GM18511 (cell line): Measurements from ENCODE around the gene MXD4.

ENCODE experiments used
- ATAC-seq: cut with Tn5 transposase; IDR thresholded peaks from one replicate; pipeline ENCODE4 v1.9.1; 2021; ENCODE audit warnings: mild to moderate bottlenecking, moderate library complexity; ENCODE audit not compliant: unreplicated experiment

MXD4 gene

DNA sequence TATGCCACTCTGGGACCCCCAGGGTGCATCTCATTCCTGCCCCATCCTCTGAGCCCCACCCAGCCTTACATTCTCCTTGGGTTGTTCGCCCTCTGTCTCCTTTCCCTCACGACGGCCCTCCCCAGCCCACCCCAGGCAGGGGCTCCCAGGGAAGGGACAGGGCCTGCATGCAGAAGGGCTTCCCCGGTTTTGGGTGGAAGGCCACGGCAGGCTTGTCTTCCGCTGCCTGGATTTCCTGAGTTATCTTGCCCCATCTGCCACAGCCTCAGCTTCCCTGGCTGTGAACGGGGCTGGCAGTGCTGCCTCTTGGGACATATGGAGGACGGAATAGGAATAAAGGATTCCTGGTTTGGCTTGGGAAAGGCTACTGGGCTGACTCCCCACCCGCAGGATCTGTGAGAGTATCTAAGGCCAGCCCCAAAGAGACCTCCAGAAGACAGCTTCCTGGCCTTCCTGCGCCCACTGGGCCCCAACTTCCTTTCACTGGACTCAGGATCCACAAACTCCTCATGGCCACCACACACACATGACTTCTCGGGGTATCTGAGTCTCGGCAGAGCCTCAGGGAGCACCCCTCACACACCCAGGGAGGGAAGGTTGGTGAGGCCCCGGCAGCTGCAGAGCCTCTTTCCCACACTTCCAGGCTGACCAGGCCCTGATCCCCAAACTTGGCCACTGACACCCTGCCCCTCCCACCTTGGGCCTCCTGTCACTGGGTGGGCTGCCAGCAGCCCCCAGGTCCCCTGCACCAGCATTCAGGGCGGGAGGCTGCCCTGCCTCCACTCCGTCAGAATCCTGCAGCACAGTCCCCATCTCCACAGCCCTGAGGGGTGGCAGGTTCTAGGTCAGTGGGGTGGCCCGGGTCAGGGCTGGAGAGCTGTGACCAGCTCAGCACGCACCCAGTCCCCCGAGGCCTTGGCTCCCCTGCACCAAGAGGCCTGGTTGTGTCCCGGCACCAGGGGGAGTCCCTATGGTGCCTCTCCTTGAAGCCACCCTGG lies 3.5 kb upstream of the MXD4 start:
- no peak for ATAC-seq

DNA sequence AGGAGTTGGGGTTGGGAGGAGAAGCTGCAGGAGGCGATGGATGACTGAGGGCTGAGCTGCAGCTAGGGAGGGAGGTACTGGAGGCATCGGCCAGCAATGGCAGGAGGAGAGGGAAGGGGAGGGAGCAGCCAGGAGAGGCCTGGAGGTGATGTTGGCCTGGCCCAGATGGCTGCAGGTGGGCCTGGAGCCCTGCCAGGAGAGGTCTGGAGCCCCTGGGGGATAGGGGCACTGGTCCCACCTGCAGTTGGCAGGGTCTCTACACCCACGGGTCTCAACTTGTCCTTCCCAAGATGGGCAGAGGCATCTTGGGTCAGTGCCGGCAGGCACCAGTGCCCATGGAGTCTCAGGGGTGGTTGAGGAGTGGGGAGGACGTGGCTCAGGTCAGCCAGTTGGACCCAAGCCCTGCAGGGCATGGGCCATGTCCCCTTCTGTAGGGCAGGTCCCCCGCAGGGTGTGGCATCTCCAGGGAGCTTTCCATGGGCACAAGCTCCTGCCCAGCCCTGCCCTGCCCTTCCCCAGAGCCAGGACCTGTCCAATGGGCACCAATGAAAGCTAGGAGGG lies 2.7 kb upstream of the MXD4 start:
- no peak for ATAC-seq

DNA sequence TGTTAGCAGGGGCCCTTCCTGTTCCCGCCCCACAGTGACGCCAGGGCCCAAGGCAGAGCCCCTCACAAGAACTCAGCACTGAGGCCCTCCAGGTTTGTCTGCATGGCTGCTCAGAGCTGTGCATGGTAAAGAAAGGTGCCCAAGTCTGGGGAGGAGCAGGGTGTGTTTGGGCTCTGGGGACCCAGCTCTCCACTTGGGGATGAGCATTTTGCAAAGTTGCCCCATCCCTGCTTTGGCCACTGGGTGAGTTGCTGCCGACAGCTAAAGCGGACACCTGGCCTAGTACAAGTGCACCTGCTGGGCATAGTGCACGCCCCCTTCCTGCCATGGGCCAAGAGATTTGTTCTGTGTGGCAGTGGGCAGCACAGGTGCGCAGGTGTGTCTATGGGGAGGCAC lies 2.0 kb upstream of the MXD4 start:
- no peak for ATAC-seq

GRCh38 chr4:2262944-2263250 lies 988 bp upstream of the MXD4 start:
- ATAC-seq = no peak

DNA sequence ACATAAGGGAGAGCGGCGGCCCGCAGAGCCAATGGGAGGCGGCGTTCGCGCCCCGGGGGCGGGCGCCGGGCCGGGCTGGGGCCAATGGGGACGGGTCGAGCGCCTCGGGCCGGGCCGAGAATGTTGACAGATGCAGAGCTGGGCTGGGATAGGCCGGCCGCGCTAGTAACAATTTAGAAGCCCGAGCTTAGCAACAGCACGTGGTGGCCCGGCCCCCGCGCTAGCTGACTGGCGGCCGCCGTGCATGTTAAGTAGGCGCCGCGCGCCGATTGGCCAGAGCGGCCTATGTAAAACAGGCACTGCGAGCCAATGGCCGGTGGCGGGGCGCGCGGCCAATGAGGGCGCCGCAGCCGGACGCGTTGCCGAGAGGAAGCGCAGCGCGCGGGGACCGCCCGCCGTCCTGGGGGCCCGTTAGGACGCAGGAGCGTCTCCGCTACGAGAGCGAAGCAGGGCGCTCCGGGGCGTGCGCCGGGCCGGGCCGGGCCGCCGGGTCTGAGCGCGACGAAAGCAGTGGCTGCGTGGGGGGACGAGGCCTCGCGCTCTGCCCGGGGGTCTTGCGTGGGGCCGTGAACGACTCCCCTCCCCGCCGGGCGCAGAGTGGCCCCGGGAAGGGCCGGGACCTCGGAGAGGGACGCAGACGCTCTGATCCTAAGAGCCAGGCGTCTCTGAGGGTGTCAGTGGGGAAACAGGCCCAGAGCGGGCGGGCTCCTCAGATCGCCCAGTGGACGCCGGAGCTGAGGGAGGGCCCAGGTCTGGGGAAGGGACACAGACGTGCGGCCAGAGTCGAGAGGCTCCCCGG lies 435 bp upstream of the MXD4 start:
- ATAC-seq = peak; percentile 95

- ATAC-seq = peak; percentile 29
Measured at GRCh38 chr4:2261110-2261852, 628 bp downstream of the MXD4 start.

DNA sequence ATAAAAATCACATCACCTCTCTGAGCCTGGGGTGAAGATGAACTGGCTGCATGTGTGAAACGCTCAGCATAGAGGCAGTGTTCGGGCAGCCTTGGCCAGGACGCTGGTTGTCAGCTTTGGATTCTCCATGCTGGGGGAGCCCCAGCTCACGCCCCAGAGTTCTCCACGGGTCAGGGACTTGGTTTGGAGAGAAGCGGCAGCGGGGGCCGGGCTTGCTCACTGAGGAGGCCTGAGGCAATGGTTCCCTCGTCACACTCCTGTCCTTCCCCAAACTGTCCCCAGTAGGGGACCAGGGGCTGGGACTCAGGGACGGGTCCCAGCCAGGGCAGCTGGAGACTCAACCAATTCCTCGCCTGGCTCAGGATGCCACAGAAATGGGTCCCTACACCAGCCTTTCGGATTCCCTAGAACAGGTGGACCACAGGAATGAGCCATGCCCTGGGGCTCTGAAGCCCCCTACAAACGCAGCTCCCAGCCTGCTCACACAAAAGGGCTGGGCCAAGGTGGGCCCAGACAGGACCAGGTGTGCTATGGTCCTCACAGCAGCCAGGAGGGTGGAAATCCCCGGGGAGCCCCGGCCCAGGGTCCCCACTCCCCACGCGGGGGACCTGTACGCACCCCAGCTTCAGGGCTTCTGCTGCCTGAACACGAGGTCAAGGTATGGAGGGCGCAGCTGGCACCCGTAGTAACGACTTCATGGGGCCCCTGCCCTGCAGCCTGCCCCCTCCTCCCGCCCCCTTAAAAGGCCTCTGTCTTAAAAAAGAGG lies 1.4 kb downstream of the MXD4 start:
- ATAC-seq = no peak

DNA sequence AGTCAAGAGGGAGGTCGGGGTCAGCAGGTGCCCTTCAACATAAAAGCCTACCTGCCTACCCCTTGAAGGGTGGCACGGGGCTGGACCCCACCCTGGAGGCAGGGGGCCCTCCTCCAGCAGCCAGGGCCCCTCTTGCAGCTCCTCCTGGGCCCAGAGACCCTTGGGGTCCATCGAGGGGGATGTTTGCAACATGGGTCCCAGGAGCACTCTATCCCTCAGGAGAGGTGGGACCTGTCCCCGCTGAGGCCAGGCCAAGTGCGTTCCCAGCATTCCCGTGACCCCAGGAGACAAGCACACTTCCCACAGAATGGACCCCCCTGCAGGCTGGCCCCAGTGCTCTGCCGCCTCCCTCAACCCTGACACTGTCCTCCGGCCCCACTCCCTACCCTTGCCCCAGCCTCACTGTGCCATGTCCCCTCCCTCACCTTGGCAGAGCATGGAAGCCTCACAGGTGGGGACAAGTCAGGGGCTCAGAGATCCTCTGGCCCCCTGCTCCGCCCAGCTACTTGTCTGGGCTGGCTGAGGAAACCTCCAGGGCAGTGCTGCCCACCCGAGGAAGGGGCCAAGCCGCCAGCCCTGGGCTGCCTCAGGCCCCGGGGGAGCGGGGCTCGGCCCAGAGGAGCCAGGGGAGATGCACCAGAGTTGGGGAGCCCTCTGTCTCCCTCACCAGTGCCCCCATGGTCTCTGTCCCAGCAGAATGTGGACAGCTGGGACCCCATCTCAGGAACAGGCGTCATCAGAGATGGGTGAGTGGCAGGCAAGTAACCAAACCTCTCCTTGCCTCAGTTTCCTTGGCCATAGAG lies 2.2 kb downstream of the MXD4 start:
- ATAC-seq = no peak

GRCh38 chr4:2259036-2259540 lies 2.8 kb downstream of the MXD4 start:
- no peak for ATAC-seq

DNA sequence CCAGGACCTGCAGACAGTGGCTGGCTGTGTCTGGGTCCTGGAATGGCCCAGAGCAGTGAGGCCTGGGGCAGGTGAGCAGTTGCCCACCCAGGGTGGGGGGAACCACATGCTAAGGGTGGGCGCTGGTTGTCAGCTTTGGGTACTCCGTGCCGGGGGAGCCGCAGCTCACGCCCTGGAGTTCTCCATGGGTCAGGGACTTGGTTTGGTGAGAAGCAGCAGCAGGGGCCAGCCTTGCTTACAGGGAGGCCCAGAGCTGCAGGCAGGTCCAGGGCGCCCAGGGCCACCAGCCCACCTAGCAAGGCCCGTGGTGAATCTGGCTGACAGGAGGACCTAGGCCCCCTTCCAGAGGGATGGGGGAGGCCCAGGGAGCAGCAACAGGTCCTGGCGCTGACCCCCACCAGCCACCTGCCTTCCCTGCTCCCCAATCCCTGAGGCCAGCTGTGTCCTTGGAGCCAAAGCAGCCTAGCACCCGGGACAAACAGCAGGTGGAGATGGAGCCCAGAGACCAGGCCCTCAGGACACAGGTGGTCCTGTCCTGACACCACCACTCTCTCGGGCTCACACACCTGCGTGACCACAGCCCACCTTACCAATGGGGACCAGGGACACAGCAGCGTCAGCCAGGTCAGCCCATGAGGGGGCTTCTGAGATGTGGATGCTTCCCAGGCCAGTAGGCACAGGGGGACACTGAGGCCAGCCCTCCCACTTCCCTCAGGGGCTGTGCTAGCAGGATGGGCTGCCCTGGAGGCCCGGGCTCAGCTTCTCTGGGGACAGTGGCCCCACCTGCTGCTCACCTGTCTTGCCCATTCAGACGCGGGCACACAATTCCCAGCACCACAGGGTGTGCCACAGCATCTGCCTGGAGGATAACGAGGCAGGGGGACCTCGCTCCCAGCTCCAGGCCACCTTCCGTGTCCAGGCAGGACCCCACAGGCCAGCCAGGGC lies 3.5 kb downstream of the MXD4 start:
- no peak for ATAC-seq

- ATAC-seq = no peak
Measured at GRCh38 chr4:2257361-2258081, 4.4 kb downstream of the MXD4 start.

GRCh38 chr4:2256781-2257191 lies 5.1 kb downstream of the MXD4 start:
- ATAC-seq = no peak

DNA sequence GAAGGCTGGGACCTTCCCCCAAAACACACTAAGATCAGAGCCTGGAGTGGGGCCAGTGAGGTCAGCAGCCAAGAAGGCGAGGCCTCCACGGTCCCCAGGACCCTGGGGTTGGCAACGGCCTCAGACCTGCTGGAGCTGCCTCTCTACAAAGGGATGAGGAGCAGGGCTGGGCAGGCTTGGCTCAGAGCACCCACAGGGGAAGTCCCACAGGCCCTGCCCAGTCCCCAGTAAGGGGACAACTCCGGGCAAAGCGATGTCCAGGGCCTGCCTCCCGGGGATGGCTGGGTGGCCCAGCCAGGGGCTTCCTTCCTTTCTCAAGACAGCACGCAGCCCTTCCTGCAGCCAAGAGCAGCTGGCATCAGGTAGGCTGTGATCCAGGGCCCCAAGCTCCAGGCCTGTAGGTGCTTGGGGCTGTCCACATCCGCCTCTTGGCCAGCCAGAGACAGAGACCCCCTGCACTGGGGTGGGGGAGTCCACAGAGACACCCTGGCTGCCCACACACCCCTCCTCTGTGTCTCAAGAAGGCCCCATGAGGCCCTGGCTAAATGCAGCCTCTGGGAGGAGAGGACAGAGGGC lies 5.7 kb downstream of the MXD4 start:
- no peak for ATAC-seq

GRCh38 chr4:2255501-2256155 lies 6.3 kb downstream of the MXD4 start:
- no peak for ATAC-seq

- no peak for ATAC-seq
Measured at GRCh38 chr4:2254665-2255500, 7.0 kb downstream of the MXD4 start.
